ENCODE results near the gene ZFP14. TPM values are rescaled to one million over a fixed set of nuclear protein-coding genes. Genes with fewer than 3 reads are reported as not detected.
A peak's percentile ranks its signal among the peaks of the same experiment; 100 is the strongest.

The ZFP14 gene
- total RNA-seq (1 to 10 TPM; 2.1 to 3.9 TPM), polyA plus RNA-seq (4.5 TPM)

DNA sequence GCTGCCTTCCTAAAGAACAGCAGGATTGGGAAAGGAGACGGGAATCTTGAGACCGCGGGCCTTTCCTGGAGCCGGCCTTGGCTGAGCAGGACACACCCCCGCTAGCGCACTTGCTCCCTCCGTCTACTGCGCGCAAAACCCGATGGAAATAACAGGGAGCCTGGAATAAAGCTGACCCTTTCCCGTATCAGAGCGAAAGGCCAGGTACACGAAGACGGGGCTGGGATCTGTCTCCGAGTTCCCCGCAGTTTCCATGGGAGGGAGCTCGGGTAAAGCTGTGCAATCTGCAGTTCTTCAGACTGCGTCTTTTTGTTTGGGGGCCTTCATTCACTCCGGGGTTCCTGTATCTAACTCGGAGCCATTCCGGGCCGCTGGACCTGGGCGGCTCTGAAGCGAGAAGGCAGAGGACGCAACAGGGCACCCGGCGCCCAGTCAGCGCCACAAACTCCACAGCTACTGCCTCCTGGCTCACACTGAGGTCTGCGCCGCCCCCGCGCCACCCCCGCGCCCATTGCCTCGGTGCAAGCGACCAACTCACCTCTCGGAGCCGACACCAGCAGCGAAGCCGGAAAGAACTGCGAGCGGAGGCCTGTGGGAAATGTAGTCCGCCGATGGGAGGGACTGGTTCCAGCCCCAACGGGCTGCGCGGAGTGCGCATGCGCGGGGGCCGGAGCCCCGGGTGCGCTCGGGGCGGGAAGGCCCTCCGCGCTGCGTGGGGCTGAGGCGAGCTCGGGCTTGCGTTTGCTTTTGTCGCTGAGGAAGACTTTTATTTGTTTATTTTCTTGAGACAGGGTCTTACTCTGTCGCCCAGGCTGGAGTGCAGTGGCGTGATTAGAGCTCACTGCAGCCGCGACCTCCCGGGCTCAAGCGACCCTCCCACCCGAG is at the start of gene ZFP14:
Gene ZFP14, minus strand, starts transcription at position 577 of the 885 bp plus-strand sequence. CDS start 11,309 bp downstream, outside the sequence.
- Histone ChIP-seq H3K27ac (ENCODE audit: low read depth, low read length) (peak within 1 kb of the TSS; percentile 92), H3K36me3 (ENCODE audit: insufficient read depth, low read length) (no peaks in the 10 kb centered on the region), H3K9me3 (ENCODE audit: low read length) (no peaks in the 10 kb centered on the region), H3K27me3 (ENCODE audit: insufficient read depth, low read length, poor library complexity, severe bottlenecking) (no peaks in the 10 kb centered on the region), H3K4me3 (ENCODE audit: low read length) (peak within 1 kb of the TSS; percentile 77), H3K4me1 (ENCODE audit: insufficient read depth, low read length) (peaks cover 15% of the 10 kb centered on the region)
- Mint-ChIP-seq H3K9me3 (peaks cover 2 to 20% (median 6%) of the 10 kb centered on the region in 5 donors), H3K27ac (peak within 1 kb of the TSS; percentile 69 to 98 (median 96)), H3K36me3 (peaks cover 0 to 24% (median 20%) of the 10 kb centered on the region in 3 donors), H3K4me3 (peak within 1 kb of the TSS; percentile 93 to 99 (median 96)), H3K27me3 (peaks cover 0 to 2% of the 10 kb centered on the region in 2 donors), H3K4me1 (peaks cover 24 to 34% (median 28%) of the 10 kb centered on the region in 3 donors)
- ChIA-PET CTCF (no interaction called here), POLR2A (interaction anchor here (0.6 to 1.4 kb wide), 6 partner anchors 25 to 1128 kb away, joined by 3 to 5 read pairs (median 3); partner anchors contain the start of genes ZNF382, ZNF383, ZNF566 and ZNF585B)
- peak; percentile 89 to 97 (median 94) for DNase-seq

DNA sequence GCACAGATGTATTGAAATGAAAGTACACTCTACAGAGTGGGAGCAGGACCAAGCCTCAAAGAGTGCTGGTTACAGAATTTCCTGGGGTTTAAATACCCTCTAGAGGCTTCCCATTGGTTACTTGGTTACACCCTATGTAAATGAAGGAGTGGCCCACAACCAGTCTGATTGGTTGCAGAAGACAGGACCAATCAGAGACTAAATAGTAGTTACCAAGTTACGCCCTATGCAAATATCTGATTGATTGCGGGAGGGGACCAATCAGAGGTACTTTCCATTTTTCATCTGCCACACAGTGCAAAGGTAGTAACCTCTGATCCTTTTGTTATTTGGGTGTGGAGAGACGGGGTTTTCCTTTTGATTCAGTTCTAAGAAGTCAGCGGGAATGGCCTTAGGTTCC is 44.9 kb upstream of the ZFP14 start:
- DNase-seq = no peak
- Mint-ChIP-seq H3K27ac (no peak overlapping the region), H3K27me3 (peaks cover 36 to 51% of the 10 kb centered on the region in 2 donors), H3K4me1 (peaks cover 5 to 7% (median 6%) of the 10 kb centered on the region in 3 donors), H3K4me3 (no peak overlapping the region), H3K36me3 (peaks cover 0 to 32% (median 2%) of the 10 kb centered on the region in 3 donors), H3K9me3 (peaks cover 6 to 42% (median 26%) of the 10 kb centered on the region in 5 donors)
- Histone ChIP-seq H3K27me3 (ENCODE audit: insufficient read depth, low read length, poor library complexity, severe bottlenecking) (peaks cover 6% of the 10 kb centered on the region), H3K4me3 (ENCODE audit: low read length) (no peak overlapping the region), H3K27ac (ENCODE audit: low read depth, low read length) (no peak overlapping the region), H3K9me3 (ENCODE audit: low read length) (no peaks in the 10 kb centered on the region), H3K4me1 (ENCODE audit: insufficient read depth, low read length) (peaks cover 2% of the 10 kb centered on the region), H3K36me3 (ENCODE audit: insufficient read depth, low read length) (no peaks in the 10 kb centered on the region)
- ChIA-PET POLR2A (no interaction called here), CTCF (no interaction called here)

GRCh38 chr19:36421749-36422481 is 42.9 kb upstream of the ZFP14 start:
- ChIA-PET CTCF (no interaction called here), POLR2A (no interaction called here)

DNA sequence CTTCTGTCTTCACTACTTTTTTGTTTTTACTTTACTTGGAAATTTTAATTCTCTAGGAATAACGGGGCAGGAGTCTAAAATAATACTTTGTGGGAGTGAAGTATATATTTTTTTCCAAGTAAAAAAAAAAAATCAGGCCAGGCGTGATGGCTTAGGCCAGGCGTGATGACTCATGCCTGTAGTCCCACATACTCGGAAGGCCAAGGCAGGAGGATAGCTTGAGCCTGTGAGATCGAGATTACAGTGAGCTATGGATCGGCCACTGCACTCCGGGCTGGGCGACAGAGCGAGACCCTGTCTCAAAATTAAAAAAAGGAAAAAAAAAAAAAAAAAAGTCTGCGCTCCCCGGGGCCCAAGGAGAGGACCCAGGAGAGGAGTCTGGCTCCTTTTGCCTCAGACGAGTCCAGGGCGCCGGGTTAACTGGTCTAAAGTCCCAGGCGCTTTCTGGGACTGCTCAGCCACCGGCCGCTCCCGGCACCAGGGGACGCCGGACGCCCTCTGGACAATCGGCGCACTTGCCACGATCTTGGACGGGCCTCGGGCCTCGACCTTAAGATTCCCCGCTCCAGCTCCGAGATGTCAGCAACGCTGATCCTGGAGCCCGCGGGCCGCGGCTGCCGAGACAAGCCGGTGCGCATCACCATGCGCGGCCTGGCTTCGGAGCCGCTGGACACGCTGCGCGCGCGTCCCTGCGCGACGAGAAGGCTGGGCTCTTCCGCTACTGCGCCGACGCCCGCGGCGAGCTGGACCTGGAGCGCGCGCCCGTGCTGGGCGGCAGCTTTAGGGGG is 42.2 kb upstream of the ZFP14 start:
- Histone ChIP-seq H3K4me3 (ENCODE audit: low read length) (no peak overlapping the region), H3K4me1 (ENCODE audit: insufficient read depth, low read length) (peaks cover 11% of the 10 kb centered on the region), H3K36me3 (ENCODE audit: insufficient read depth, low read length) (no peaks in the 10 kb centered on the region), H3K27me3 (ENCODE audit: insufficient read depth, low read length, poor library complexity, severe bottlenecking) (peaks cover 6% of the 10 kb centered on the region), H3K27ac (ENCODE audit: low read depth, low read length) (no peak overlapping the region), H3K9me3 (ENCODE audit: low read length) (no peaks in the 10 kb centered on the region)
- ChIA-PET CTCF (no interaction called here), POLR2A (no interaction called here)
- DNase-seq = no peak
- Mint-ChIP-seq H3K4me1 (peaks cover 20 to 30% (median 28%) of the 10 kb centered on the region in 3 donors), H3K9me3 (peaks cover 3 to 30% (median 23%) of the 10 kb centered on the region in 5 donors), H3K27ac (no peak overlapping the region), H3K27me3 (peaks cover 36 to 43% of the 10 kb centered on the region in 2 donors), H3K36me3 (peaks cover 4 to 31% (median 20%) of the 10 kb centered on the region in 3 donors), H3K4me3 (peak overlapping the region in 2 of 7 donors; percentile 47 to 49)

More at GRCh38 chr19:36421749-36422481, 42.9 kb upstream of the ZFP14 start:
- H3K36me3 Mint-ChIP-seq = peaks cover 3 to 30% (median 18%) of the 10 kb centered on the region in 3 donors
- H3K27me3 Mint-ChIP-seq = peaks cover 36 to 46% of the 10 kb centered on the region in 2 donors
- no peak overlapping the region for H3K27ac Mint-ChIP-seq
- peaks cover 20 to 26% (median 25%) of the 10 kb centered on the region in 3 donors for H3K4me1 Mint-ChIP-seq
- peaks cover 6% of the 10 kb centered on the region for H3K27me3 ChIP-seq (ENCODE audit: insufficient read depth, low read length, poor library complexity, severe bottlenecking)
- H3K9me3 ChIP-seq (ENCODE audit: low read length) = no peaks in the 10 kb centered on the region
- peak overlapping the region in 3 of 7 donors; percentile 19 to 49 (median 47) for H3K4me3 Mint-ChIP-seq
- DNase-seq = no peak
- no peak overlapping the region for H3K4me3 ChIP-seq (ENCODE audit: low read length)
- no peaks in the 10 kb centered on the region for H3K36me3 ChIP-seq (ENCODE audit: insufficient read depth, low read length)
- no peak overlapping the region for H3K27ac ChIP-seq (ENCODE audit: low read depth, low read length)
- H3K4me1 ChIP-seq (ENCODE audit: insufficient read depth, low read length) = peaks cover 11% of the 10 kb centered on the region
- peaks cover 3 to 31% (median 24%) of the 10 kb centered on the region in 5 donors for H3K9me3 Mint-ChIP-seq

DNA sequence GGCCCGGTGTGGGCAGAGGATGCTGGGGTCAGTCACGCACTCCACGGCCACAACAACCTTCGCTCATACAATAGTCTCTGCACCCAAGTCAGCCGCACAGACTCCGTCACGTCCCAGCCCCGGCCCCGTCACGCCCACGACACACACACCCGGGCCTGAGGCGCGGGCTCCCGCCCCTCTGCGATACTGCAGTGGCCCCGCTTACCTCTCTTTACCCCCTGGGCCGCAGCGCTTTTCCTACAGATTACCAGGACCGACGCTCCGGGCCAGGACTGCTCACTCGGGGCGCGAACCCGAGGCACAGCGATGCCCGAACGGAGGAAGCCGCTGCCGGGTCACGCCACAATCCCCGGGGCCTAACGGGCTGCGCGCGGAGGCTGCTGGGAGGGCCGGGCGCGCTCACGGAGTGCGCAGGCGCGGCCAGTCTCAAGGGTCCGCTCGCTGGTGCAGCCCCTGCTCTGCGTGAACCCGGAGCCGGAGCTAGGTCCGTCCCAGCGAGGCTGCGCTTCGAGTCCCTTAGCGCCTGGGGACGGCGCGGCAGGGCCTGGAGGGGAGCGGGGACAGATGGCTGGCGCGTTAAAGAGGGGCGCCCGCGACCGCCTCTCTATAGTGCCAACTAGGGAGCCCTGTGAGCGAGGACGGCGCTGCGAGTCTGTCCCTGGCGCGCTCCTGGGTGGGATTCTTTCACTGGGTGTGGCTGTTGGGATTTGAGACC is 39.4 kb upstream of the ZFP14 start, which contains the start of gene ZFP82:
Gene ZFP82, minus strand, starts transcription at position 358 of the 715 bp plus-strand sequence. CDS start 8,855 bp downstream, outside the sequence.
- peak within 1 kb of the TSS; percentile 55 to 97 (median 95) for H3K27ac Mint-ChIP-seq
- Histone ChIP-seq H3K4me1 (ENCODE audit: insufficient read depth, low read length) (peaks cover 11% of the 10 kb centered on the region), H3K27ac (ENCODE audit: low read depth, low read length) (peak within 1 kb of the TSS; percentile 78), H3K27me3 (ENCODE audit: insufficient read depth, low read length, poor library complexity, severe bottlenecking) (peaks cover 6% of the 10 kb centered on the region), H3K4me3 (ENCODE audit: low read length) (peak within 1 kb of the TSS; percentile 63), H3K9me3 (ENCODE audit: low read length) (no peaks in the 10 kb centered on the region), H3K36me3 (ENCODE audit: insufficient read depth, low read length) (no peaks in the 10 kb centered on the region)
- peaks cover 3 to 29% (median 17%) of the 10 kb centered on the region in 5 donors for H3K9me3 Mint-ChIP-seq
- H3K27me3 Mint-ChIP-seq = peaks cover 18 to 23% of the 10 kb centered on the region in 2 donors
- peaks cover 23 to 42% (median 40%) of the 10 kb centered on the region in 3 donors for H3K4me1 Mint-ChIP-seq
- ChIA-PET CTCF (no interaction called here), POLR2A (interaction anchor here (0.6 to 1.3 kb wide), 4 partner anchors 38 to 293 kb away, joined by 3 to 5 read pairs (median 4); partner anchors contain the start of gene ZNF566)
- peaks cover 7 to 33% (median 29%) of the 10 kb centered on the region in 3 donors for H3K36me3 Mint-ChIP-seq
- peak within 1 kb of the TSS; percentile 89 to 95 (median 92) for H3K4me3 Mint-ChIP-seq
- DNase-seq = peak; percentile 63 to 80 (median 77)

- peaks cover 4 to 31% (median 17%) of the 10 kb centered on the region in 5 donors for H3K9me3 Mint-ChIP-seq
- H3K27me3 ChIP-seq (ENCODE audit: insufficient read depth, low read length, poor library complexity, severe bottlenecking) = peaks cover 6% of the 10 kb centered on the region
- peaks cover 11% of the 10 kb centered on the region for H3K4me1 ChIP-seq (ENCODE audit: insufficient read depth, low read length)
- H3K4me1 Mint-ChIP-seq = peaks cover 23 to 46% (median 42%) of the 10 kb centered on the region in 3 donors
- peaks cover 14 to 18% of the 10 kb centered on the region in 2 donors for H3K27me3 Mint-ChIP-seq
- H3K27ac ChIP-seq (ENCODE audit: low read depth, low read length) = peak overlapping the region; percentile 78
- ChIA-PET POLR2A (interaction anchor here (0.6 to 1.2 kb wide), 2 partner anchors 50 to 71 kb away, joined by 4 to 5 read pairs; partner anchors contain the start of gene ZNF566), CTCF (no interaction called here)
- H3K4me3 ChIP-seq (ENCODE audit: low read length) = peak overlapping the region; percentile 63
- no peaks in the 10 kb centered on the region for H3K9me3 ChIP-seq (ENCODE audit: low read length)
- peak overlapping the region; percentile 55 to 97 (median 95) for H3K27ac Mint-ChIP-seq
- peaks cover 9 to 39% (median 34%) of the 10 kb centered on the region in 3 donors for H3K36me3 Mint-ChIP-seq
- no peak for DNase-seq
- peak overlapping the region; percentile 89 to 95 (median 92) for H3K4me3 Mint-ChIP-seq
- no peaks in the 10 kb centered on the region for H3K36me3 ChIP-seq (ENCODE audit: insufficient read depth, low read length)
These were observed 38.8 kb upstream of the ZFP14 start for GRCh38 chr19:36417752-36418286.

Data from CD8-positive, alpha-beta memory T cell (primary cell).